C4-2B (cell line): ENCODE data around the gene ANKRD53.

Source experiments
- H3K27ac ChIP-seq: fragments of 450-650 bp; 2 replicates; pipeline ENCODE4 v1.5.1; 2017
- ZFX ChIP-seq: fragments of 450-650 bp; IDR thresholded peaks from 2 replicates; pipeline ENCODE4 v1.6.1; 2017
- TF ChIP-seq, protein P1 (sequence below): fragments of 450-650 bp; conservative IDR thresholded peaks from 2 replicates; pipeline ENCODE4 v1.5.1; 2017; ENCODE audit warnings: mild to moderate bottlenecking

Gene ANKRD53

DNA sequence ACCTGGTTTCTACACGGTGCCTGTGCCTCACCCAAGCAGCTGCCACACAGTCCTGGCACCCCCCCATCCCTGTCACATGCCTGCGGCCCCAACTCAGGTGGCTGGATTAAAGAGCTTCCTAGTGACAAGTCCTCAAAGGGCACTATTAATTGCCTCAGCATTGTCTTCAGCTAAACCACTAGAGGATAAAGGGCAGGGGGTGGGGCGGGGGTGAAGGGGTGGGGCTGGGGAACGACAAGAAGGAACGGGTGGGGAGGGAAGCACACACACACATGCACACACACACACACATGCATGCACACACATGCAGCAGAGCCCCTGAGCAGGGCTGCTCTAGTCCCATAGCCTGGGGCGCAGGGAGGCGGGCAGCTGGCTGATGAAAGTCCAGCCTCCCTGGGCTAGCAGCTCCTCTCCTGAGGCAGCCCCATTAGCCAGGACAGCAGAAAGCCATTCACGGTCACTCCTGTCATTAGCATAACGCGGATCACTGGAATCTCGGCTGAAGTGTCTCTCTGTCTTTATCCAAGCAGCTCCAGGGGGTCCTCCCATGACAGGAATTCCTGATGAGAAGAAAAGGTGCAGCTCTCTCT, 23.6 kb downstream of the ANKRD53 start:
- TF ChIP-seq ZFX: no peak
- TF ChIP-seq, protein P1, sequence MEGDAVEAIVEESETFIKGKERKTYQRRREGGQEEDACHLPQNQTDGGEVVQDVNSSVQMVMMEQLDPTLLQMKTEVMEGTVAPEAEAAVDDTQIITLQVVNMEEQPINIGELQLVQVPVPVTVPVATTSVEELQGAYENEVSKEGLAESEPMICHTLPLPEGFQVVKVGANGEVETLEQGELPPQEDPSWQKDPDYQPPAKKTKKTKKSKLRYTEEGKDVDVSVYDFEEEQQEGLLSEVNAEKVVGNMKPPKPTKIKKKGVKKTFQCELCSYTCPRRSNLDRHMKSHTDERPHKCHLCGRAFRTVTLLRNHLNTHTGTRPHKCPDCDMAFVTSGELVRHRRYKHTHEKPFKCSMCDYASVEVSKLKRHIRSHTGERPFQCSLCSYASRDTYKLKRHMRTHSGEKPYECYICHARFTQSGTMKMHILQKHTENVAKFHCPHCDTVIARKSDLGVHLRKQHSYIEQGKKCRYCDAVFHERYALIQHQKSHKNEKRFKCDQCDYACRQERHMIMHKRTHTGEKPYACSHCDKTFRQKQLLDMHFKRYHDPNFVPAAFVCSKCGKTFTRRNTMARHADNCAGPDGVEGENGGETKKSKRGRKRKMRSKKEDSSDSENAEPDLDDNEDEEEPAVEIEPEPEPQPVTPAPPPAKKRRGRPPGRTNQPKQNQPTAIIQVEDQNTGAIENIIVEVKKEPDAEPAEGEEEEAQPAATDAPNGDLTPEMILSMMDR: no peak
- no peak overlapping the region for H3K27ac ChIP-seq

DNA sequence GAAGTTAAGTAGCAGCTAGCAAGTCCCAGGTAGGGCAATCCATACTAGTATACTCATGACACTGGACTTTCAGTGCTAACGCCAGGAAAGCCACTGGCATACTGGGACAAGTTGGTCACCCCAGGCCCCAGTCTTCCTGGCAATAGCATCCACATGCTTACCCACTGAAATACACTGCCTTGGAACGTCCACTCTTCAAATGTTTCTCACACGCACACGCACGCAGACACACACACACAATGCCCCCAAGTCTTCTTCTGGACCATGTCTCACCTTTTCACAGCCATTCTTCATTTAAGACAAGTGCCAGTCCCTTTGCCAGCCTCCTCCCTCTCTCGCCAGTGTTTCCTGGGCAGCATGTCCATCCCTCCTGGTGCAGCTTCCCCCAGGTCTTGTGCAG, 25.0 kb downstream of the ANKRD53 start:
- TF ChIP-seq, protein P1: no peak
- TF ChIP-seq ZFX: no peak
- H3K27ac ChIP-seq: no peak overlapping the region

DNA sequence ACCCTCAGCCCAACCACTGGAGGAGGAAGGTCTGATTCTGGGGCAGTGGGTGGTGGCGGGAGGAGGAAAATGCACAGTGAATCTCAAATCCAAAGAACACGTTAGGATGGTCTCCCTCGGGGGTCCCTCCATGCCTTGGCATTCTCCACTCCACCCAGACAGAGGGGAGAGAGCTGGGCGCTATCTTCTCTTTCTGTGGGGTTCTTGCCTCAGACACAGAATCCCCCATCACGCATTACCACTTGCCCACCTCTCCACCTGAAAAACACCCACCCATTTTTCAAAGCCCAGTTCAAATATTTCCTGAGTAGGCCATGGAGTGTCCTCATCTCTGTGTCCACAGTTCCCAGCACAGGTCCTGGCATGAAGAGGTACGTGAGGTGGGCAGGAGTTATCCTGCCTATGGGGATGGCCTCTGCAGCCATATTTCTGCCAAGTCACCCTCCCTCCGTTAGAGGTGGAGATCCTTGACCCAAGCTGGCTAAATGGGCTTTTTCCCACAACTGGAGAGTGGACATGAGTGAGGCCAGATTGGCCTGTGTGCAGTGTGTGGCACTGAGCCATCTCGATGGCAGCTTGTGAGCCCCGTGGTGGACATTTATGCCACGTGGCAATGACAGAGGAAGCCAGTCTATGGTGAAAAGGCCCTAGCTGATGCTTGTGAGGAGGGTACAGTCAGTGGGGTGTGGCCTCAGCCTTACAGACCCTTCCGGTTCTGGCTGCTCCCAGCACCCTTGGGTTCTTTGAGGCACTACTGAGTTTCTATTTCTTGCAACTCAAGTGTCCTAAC, 25.7 kb downstream of the ANKRD53 start:
- TF ChIP-seq, protein P1: no peak
- no peak for TF ChIP-seq ZFX
- no peak overlapping the region for H3K27ac ChIP-seq

DNA sequence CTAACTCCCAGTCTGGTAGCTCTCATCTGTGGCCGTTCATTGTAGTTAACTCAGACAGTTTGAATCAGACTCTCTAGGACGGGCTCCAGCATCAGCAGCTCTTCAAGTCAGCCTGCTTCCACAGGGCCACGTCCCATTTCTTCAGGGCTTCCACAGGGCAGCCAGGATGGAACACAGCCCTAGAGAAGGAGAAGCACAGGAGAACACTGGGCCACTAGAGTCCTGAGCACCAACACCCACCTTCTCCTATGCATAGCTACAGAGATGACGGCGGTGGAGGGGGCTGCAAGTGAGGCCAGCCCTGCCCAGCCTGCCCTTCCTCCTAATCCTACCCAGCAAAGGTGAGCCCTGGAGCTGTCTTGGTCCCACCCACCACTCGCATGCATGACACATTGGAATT, 26.4 kb downstream of the ANKRD53 start:
- no peak for TF ChIP-seq ZFX
- TF ChIP-seq, protein P1: no peak
- no peak overlapping the region for H3K27ac ChIP-seq

DNA sequence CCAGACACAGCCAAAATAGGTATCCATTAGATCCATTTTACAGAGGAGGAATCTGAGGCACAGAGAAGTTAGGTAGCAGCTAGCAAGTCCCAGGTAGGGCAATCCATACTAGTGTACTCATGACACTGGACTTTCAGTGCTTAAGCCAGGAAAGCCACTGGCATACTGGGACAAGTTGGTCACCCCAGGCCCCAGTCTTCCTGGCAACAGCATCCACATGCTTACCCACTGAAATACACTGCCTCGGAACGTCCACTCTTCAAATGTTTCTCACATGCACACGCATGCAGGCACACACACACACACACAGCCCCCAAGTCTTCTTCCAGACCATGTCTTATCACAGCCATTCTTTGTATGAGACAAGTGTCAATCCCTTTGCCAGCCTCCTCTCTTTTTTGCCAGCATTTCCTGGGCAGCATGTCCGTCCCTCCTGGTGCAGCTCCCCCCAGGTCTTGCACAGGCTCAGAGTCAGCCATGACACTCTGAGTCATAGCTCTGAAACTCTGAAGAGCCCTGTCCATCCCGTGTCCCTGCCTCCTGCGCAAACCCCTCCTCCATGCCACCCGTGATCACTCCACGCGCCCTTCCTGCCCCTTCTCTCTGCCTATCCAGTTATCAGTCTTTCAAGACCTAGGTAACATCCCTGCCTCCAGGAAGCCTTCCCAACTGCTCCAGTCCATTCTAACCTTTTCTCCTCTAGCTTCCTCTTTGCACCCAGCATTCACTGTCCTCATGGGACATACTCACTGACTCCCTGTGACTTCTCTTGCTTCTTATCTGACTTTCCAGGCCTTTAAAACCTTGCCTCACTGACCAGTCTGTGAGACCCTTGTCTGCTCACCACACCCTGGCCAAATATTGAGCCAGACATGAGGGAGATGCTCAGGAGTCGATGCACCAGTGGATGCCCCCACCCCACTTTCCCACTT, 27.1 kb downstream of the ANKRD53 start:
- no peak overlapping the region for H3K27ac ChIP-seq
- TF ChIP-seq, protein P1: no peak
- TF ChIP-seq ZFX: no peak

DNA sequence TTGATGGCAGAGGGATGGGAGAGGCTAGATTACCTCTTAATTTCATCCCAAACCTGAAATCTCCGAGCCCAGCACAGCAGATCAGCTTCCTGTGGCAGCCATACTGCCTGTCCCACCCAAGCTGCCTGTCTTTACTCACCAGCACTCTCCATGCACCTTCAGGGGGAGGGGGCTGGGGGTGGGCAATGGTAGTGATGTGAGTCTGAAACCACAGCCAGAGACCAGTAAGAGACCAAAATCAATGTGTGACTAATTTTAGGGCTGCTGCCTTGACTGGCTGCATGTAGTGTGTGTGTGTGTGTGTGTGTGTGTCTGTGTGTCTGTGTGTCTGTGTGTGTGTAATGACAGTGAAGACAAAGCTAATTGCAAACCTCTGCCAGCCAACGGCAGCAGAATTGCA, 27.9 kb downstream of the ANKRD53 start:
- H3K27ac ChIP-seq: no peak overlapping the region
- no peak for TF ChIP-seq ZFX
- TF ChIP-seq, protein P1: no peak
